Smooth muscle cell (in vitro differentiated cells): ENCODE data around the gene ALK. TPM values are rescaled to one million over a fixed set of nuclear protein-coding genes. Genes with fewer than 3 reads are reported as not detected.

ENCODE experiments used
- DNase-seq: peaks from one replicate; lab custom pipeline; 2025; ENCODE audit not compliant: unreplicated experiment; lab: John Stamatoyannopoulos, UW
- H2AFZ ChIP-seq: fragments of 200-600 bp; sonication (generic); 2 replicates; pipeline ENCODE4 v1.6.0; 2016; ENCODE audit warnings: antibody characterized with exemption, low read depth, mild to moderate bottlenecking
- H3F3A ChIP-seq: fragments of 200-600 bp; sonication (generic); 2 replicates; pipeline ENCODE4 v1.6.0; 2017; ENCODE audit warnings: antibody characterized with exemption, low read depth
- H3K27ac ChIP-seq: fragments of 200-600 bp; sonication (generic); 2 replicates; pipeline ENCODE4 v1.5.1; 2016; ENCODE audit warnings: low read depth, mild to moderate bottlenecking
- H3K27me3 ChIP-seq: fragments of 200-600 bp; sonication (generic); 2 replicates; pipeline ENCODE4 v1.6.1; 2016; ENCODE audit warnings: low read depth, mild to moderate bottlenecking
- H3K36me3 ChIP-seq: fragments of 200-600 bp; sonication (generic); 2 replicates; pipeline ENCODE4 v1.5.1; 2016; ENCODE audit warnings: low read depth
- H3K4me1 ChIP-seq: fragments of 200-600 bp; sonication (generic); 2 replicates; pipeline ENCODE4 v1.5.1; 2016; ENCODE audit warnings: low read depth
- H3K4me2 ChIP-seq: fragments of 200-600 bp; sonication (generic); 2 replicates; pipeline ENCODE4 v1.6.0; 2016; ENCODE audit warnings: mild to moderate bottlenecking
- H3K4me3 ChIP-seq: fragments of 200-600 bp; sonication (generic); 2 replicates; pipeline ENCODE4 v1.5.1; 2016; ENCODE audit warnings: mild to moderate bottlenecking
- H3K79me2 ChIP-seq: fragments of 200-600 bp; sonication (generic); 2 replicates; pipeline ENCODE4 v1.6.0; 2016; ENCODE audit warnings: low read depth, mild to moderate bottlenecking
- H3K9ac ChIP-seq: fragments of 200-600 bp; sonication (generic); 2 replicates; pipeline ENCODE4 v1.6.0; 2016; ENCODE audit warnings: low read depth
- H3K9me3 ChIP-seq: fragments of 200-600 bp; sonication (generic); replicated peaks from 2 replicates; pipeline ENCODE4 v1.5.1; 2016; ENCODE audit warnings: low read depth
- H4K20me1 ChIP-seq: fragments of 200-600 bp; sonication (generic); 2 replicates; pipeline ENCODE4 v1.6.0; 2016; ENCODE audit warnings: low read depth
- CTCF ChIP-seq: fragments of 200-600 bp; sonication (generic); IDR thresholded peaks from 2 replicates; pipeline ENCODE4 v1.5.1; 2017; ENCODE audit warnings: borderline replicate concordance, mild to moderate bottlenecking, antibody characterized with exemption; ENCODE audit not compliant: insufficient read depth, poor library complexity, severe bottlenecking
- WGBS: methylation state at CpG from one replicate; pipeline ENCODE4 v1.1.7; 2016; ENCODE audit warnings: low lambda C conversion rate; 5-methylcytosine and 5-hydroxymethylcytosine counted together
- polyA plus RNA-seq: library from polyadenylated mRNA; unstranded; fragments of >200 nt; fragmentation: Nextera tagmentation; extraction: Ambion mirVana; gene quantifications from 2 replicates; pipeline ENCODE4 v1.2.1, GENCODE V29; 2016
- total RNA-seq: library from RNA; depleted of rRNA; stranded (reverse); fragments of >200 nt; gene quantifications from 2 replicates; pipeline ENCODE4 v1.2.3, GENCODE V29; 2014

ALK gene
- total and polyA plus RNA-seq, 2 experiments from 2014 or later: 0.13 to 0.19 TPM

GRCh38 chr2:29627279-29627711 is 294.1 kb downstream of the ALK start:
- Histone ChIP-seq H3K4me2 (peak overlapping the region; percentile 50), H3K4me3 (no peak overlapping the region)

GRCh38 chr2:29620890-29621289 is 300.5 kb downstream of the ALK start:
- Histone ChIP-seq H3K4me3 (no peak overlapping the region), H3F3A (no peaks in the 10 kb centered on the region), H3K27ac (no peak overlapping the region), H3K4me1 (peaks cover 5% of the 10 kb centered on the region), H4K20me1 (no peaks in the 10 kb centered on the region), H3K9ac (no peak overlapping the region), H2AFZ (no peak overlapping the region), H3K79me2 (no peaks in the 10 kb centered on the region), H3K9me3 (no peaks in the 10 kb centered on the region), H3K36me3 (no peaks in the 10 kb centered on the region), H3K4me2 (no peak overlapping the region), H3K27me3 (peaks cover 11% of the 10 kb centered on the region)
- TF ChIP-seq CTCF: no peak
- WGBS: 96% methylated on average over 1 of the region's 1 CpG
- DNase-seq: no peak

More at GRCh38 chr2:29627279-29627711, 294.1 kb downstream of the ALK start:
- H3K27ac ChIP-seq: peak overlapping the region; percentile 42
- H3K79me2 ChIP-seq: no peaks in the 10 kb centered on the region
- H2AFZ ChIP-seq: no peak overlapping the region
- no peaks in the 10 kb centered on the region for H3K9me3 ChIP-seq
- 27% methylated on average over 5 of the region's 5 CpGs for WGBS
- no peak for TF ChIP-seq CTCF
- no peak for DNase-seq
- H4K20me1 ChIP-seq: no peaks in the 10 kb centered on the region
- H3K36me3 ChIP-seq: no peaks in the 10 kb centered on the region
- no peak overlapping the region for H3K9ac ChIP-seq
- H3K27me3 ChIP-seq: no peaks in the 10 kb centered on the region
- H3F3A ChIP-seq: no peaks in the 10 kb centered on the region
- peaks cover 7% of the 10 kb centered on the region for H3K4me1 ChIP-seq

GRCh38 chr2:29619689-29620088 is 301.7 kb downstream of the ALK start:
- Histone ChIP-seq H3K4me2 (no peak overlapping the region), H4K20me1 (no peaks in the 10 kb centered on the region), H3K4me1 (peaks cover 6% of the 10 kb centered on the region), H3K27ac (no peak overlapping the region), H3K79me2 (no peaks in the 10 kb centered on the region), H3K36me3 (no peaks in the 10 kb centered on the region), H3F3A (no peaks in the 10 kb centered on the region), H3K9me3 (no peaks in the 10 kb centered on the region), H3K27me3 (peaks cover 11% of the 10 kb centered on the region), H3K9ac (no peak overlapping the region), H2AFZ (no peak overlapping the region), H3K4me3 (no peak overlapping the region)
- TF ChIP-seq CTCF: no peak
- no peak for DNase-seq
- WGBS: 91% methylated on average over 6 of the region's 6 CpGs

GRCh38 chr2:29618024-29618423 is 303.4 kb downstream of the ALK start:
- no peaks in the 10 kb centered on the region for H3K36me3 ChIP-seq
- no peaks in the 10 kb centered on the region for H3K79me2 ChIP-seq
- H3K9me3 ChIP-seq: no peaks in the 10 kb centered on the region
- H3K27ac ChIP-seq: no peak overlapping the region
- no peak for TF ChIP-seq CTCF
- H3K4me3 ChIP-seq: no peak overlapping the region
- peaks cover 18% of the 10 kb centered on the region for H3K27me3 ChIP-seq
- peaks cover 6% of the 10 kb centered on the region for H3K4me1 ChIP-seq
- no peak for DNase-seq
- no peaks in the 10 kb centered on the region for H3F3A ChIP-seq
- 93% methylated on average over 2 of the region's 2 CpGs for WGBS
- H3K9ac ChIP-seq: no peak overlapping the region
- H4K20me1 ChIP-seq: no peaks in the 10 kb centered on the region
- no peak overlapping the region for H3K4me2 ChIP-seq
- H2AFZ ChIP-seq: no peak overlapping the region
